ENCODE data around the gene BLACAT1. TPM values are rescaled to one million over a fixed set of nuclear protein-coding genes. Genes with fewer than 3 reads are reported as not detected.

The BLACAT1 gene
- total RNA-seq, 4 donors from 2014 or later, result not detected

DNA sequence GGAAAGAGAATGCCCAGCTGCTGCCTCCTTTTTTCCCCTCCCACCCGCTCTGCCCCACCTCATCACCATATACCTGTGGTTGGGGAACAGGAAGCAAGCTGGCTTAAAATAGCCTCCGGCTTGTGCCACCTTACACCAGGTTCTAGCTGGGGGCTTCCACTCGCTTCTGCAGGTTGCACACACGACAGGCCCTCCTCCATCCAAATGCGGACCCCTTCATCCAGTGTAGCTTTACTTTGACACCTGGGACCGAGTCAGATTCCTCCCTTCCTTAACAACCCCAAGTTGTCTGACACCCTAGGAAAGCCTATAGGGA is 14.6 kb downstream of the BLACAT1 start:
- no peak overlapping the region for H3K4me3 ChIP-seq
- H3K9me3 ChIP-seq, result no peaks in the 10 kb centered on the region
- no peaks in the 10 kb centered on the region for H3K36me3 ChIP-seq
- ATAC-seq, result no peak
- TF ChIP-seq CTCF (IDR thresholded peaks at IDR 0.05) (no peak), POLR2A (IDR thresholded peaks at IDR 0.05) (no peak), POLR2AphosphoS5 (IDR thresholded peaks at IDR 0.05) (no peak), EP300 (IDR thresholded peaks at IDR 0.05) (no peak)
- H3K27ac ChIP-seq, result peak overlapping the region in 2 of 4 donors; percentile 22 to 50
- peaks cover 4% of the 10 kb centered on the region for H3K27me3 ChIP-seq
- 14 to 85% methylated on average over 1 to 5 of the region's 6 CpGs for WGBS, 2 donors (ENCODE audit: low coverage in 1 of 2)
- peaks cover 0 to 75% (median 12%) of the 10 kb centered on the region in 3 donors for H3K4me1 ChIP-seq

- H3K4me1 ChIP-seq, result peaks cover 0 to 71% (median 12%) of the 10 kb centered on the region in 3 donors
- H3K27ac ChIP-seq, result peak overlapping the region in 3 of 4 donors; percentile 4 to 50 (median 47)
- peak; percentile 44 for ATAC-seq
Observed at GRCh38 chr1:205440476-205441317, 15.1 kb downstream of the BLACAT1 start.

GRCh38 chr1:205440121-205440475 is 15.7 kb downstream of the BLACAT1 start:
- no peak overlapping the region for H3K4me3 ChIP-seq
- peak overlapping the region in 3 of 4 donors; percentile 4 to 47 (median 43) for H3K27ac ChIP-seq
- H3K27me3 ChIP-seq, result peaks cover 16% of the 10 kb centered on the region
- H3K4me1 ChIP-seq, result peaks cover 0 to 65% (median 7%) of the 10 kb centered on the region in 3 donors
- ATAC-seq, result no peak
- TF ChIP-seq EP300 (IDR thresholded peaks at IDR 0.05) (no peak), CTCF (IDR thresholded peaks at IDR 0.05) (no peak), POLR2AphosphoS5 (IDR thresholded peaks at IDR 0.05) (no peak), POLR2A (IDR thresholded peaks at IDR 0.05) (no peak)
- no peaks in the 10 kb centered on the region for H3K9me3 ChIP-seq
- H3K36me3 ChIP-seq, result no peaks in the 10 kb centered on the region
- WGBS, 2 donors (ENCODE audit: low coverage in 1 of 2), result 40% methylated on average over 1 of the region's 5 CpGs; no CpG with 5 or more reads in 1 of the 2 donors

More at GRCh38 chr1:205440476-205441317, 15.1 kb downstream of the BLACAT1 start:
- Histone ChIP-seq H3K9me3 (no peaks in the 10 kb centered on the region), H3K4me3 (peak overlapping the region in 1 of 2 donors; percentile 2), H3K27me3 (peaks cover 10% of the 10 kb centered on the region), H3K36me3 (no peaks in the 10 kb centered on the region)
- no peak for TF ChIP-seq POLR2A (IDR thresholded peaks at IDR 0.05)
- TF ChIP-seq EP300 (IDR thresholded peaks at IDR 0.05), result no peak
- TF ChIP-seq CTCF (IDR thresholded peaks at IDR 0.05), result no peak
- TF ChIP-seq POLR2AphosphoS5 (IDR thresholded peaks at IDR 0.05), result no peak
- WGBS, 2 donors (ENCODE audit: low coverage in 1 of 2), result 38 to 59% methylated on average over 5 to 8 of the region's 15 CpGs

DNA sequence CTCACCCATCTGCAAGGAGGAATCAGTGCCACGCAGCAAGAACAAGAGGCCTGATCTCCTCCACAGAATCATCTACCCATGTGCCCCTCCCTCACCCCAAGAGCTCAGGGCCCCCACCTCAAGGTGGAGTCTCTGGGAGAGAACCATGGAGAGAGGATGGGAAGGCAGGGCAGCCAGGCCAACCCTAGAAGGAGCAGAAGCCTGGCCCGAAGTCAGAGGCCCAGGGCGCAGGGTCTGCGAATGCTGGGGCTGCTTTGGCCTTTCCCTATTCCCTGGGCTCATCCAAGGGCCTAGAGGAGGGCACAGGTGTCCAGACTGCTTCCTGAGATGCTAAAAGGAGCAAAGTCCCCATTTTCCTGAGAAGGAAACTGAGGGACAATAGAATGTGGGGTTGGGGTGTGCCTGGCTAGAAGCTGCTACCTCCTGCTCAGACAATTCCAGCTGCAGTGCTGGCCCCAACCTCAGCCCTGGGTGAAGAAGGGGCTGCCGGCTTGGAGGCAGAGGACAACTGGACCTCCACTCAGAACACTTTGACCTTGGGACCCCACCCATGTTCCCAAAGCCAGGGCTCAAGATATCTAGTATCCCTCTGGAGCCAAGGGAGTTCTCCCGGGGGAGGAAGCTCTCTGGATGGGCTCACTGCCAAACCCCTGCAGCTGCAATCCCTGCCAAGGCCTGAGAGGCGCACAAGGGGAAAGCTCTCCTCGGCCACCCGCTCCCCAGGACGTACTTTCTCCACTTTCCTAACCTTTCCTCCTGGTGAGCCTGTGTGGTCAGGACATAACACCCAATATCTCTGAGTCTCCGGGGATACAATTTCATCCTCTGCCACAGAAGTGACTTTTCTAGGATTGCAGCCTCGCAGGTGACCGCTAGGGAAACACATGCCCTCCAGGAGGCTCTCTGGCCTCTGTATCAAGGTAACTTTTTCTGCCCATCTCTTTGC is 17.4 kb downstream of the BLACAT1 start:
- Histone ChIP-seq H3K4me1 (peaks cover 0 to 49% (median 7%) of the 10 kb centered on the region in 3 donors), H3K27ac (no peak overlapping the region), H3K4me3 (no peak overlapping the region), H3K9me3 (no peaks in the 10 kb centered on the region), H3K27me3 (peaks cover 23% of the 10 kb centered on the region), H3K36me3 (no peaks in the 10 kb centered on the region)
- ATAC-seq, result peak; percentile 81
- TF ChIP-seq POLR2A (IDR thresholded peaks at IDR 0.05), result no peak
- TF ChIP-seq CTCF (IDR thresholded peaks at IDR 0.05), result peak in 3 of 4 experiments; percentile 53 to 75 (median 72)
- no peak for TF ChIP-seq EP300 (IDR thresholded peaks at IDR 0.05)
- no peak for TF ChIP-seq POLR2AphosphoS5 (IDR thresholded peaks at IDR 0.05)
- WGBS, 2 donors (ENCODE audit: low coverage in 1 of 2), result 30 to 65% methylated on average over 4 to 5 of the region's 13 CpGs

Data from gastroesophageal sphincter (tissue), 4 donors.